Fibroblast of gingiva (primary cell): Measurements from ENCODE around the gene CCDC63.
A peak's percentile ranks its signal among the peaks of the same experiment; 100 is the strongest.
"Not testable (repeated sequence)": the region's sequence is repeated elsewhere in the genome, so short reads cannot be mapped to it uniquely, and the experiment has no call there.

Source experiments
- DNase-seq: peaks from one replicate; pipeline ENCODE4 v3.0.0-alpha.2; 2011; ENCODE audit warnings: low read depth

The CCDC63 gene

GRCh38 chr12:110844551-110845338 lies 2.0 kb upstream of the CCDC63 start:
- peak; percentile 44 for DNase-seq

- DNase-seq, result no peak
Observed at GRCh38 chr12:110845339-110845682, 1.5 kb upstream of the CCDC63 start.

GRCh38 chr12:110848314-110848923 lies 1.6 kb downstream of the CCDC63 start:
- DNase-seq, result no peak

GRCh38 chr12:110849221-110849620 lies 2.4 kb downstream of the CCDC63 start:
- DNase-seq, result no peak

GRCh38 chr12:110849748-110850403 lies 3.1 kb downstream of the CCDC63 start:
- no peak for DNase-seq

GRCh38 chr12:110850762-110851161 lies 4.0 kb downstream of the CCDC63 start:
- DNase-seq, result no peak

- DNase-seq, result no peak
Observed at GRCh38 chr12:110853836-110854235, 7.0 kb downstream of the CCDC63 start.

GRCh38 chr12:110856542-110856941 lies 9.8 kb downstream of the CCDC63 start:
- DNase-seq, result no peak

- no peak for DNase-seq
Observed at GRCh38 chr12:110857528-110857927, 10.7 kb downstream of the CCDC63 start.

- DNase-seq, result not testable (repeated sequence)
Observed at GRCh38 chr12:110857954-110858353, 11.2 kb downstream of the CCDC63 start.

GRCh38 chr12:110858848-110859247 lies 12.1 kb downstream of the CCDC63 start:
- DNase-seq, result no peak

- DNase-seq, result no peak
Observed at GRCh38 chr12:110860833-110861296, 14.1 kb downstream of the CCDC63 start.

- DNase-seq, result no peak
Observed at GRCh38 chr12:110861729-110862128, 14.9 kb downstream of the CCDC63 start.

GRCh38 chr12:110862329-110862728 lies 15.5 kb downstream of the CCDC63 start:
- no peak for DNase-seq

- DNase-seq, result no peak
Observed at GRCh38 chr12:110863161-110863560, 16.4 kb downstream of the CCDC63 start.

- no peak for DNase-seq
Observed at GRCh38 chr12:110865521-110865920, 18.7 kb downstream of the CCDC63 start.

GRCh38 chr12:110869026-110869425 lies 22.2 kb downstream of the CCDC63 start:
- no peak for DNase-seq

GRCh38 chr12:110869803-110870202 lies 23.0 kb downstream of the CCDC63 start:
- DNase-seq, result no peak

GRCh38 chr12:110872100-110872499 lies 25.3 kb downstream of the CCDC63 start:
- no peak for DNase-seq

GRCh38 chr12:110874351-110874750 lies 27.6 kb downstream of the CCDC63 start:
- DNase-seq, result no peak

- DNase-seq, result no peak
Observed at GRCh38 chr12:110874781-110875180, 28.0 kb downstream of the CCDC63 start.

GRCh38 chr12:110880651-110881050 lies 33.9 kb downstream of the CCDC63 start:
- DNase-seq, result no peak

GRCh38 chr12:110883251-110883650 lies 36.5 kb downstream of the CCDC63 start:
- DNase-seq, result no peak
